Breast epithelium (tissue), 4 donors: ENCODE measurements around the gene TMEM9. TPM values are rescaled to one million over a fixed set of nuclear protein-coding genes. Genes with fewer than 3 reads are reported as not detected.

Source experiments
- DNase-seq, 2 donors: peaks; one replicate each; pipeline ENCODE4 v3.0.0-alpha.2; 2019; ENCODE audit warnings: low spot score in 2 of 2
- H3K27ac ChIP-seq, 2 donors: fragments of 200-600 bp; sonication (generic) in 1 of 2; one replicate each; pipeline ENCODE4 v1.5.1; 2016 to 2019; ENCODE audit warnings: mild to moderate bottlenecking in 1 of 2
- H3K27me3 ChIP-seq, 2 donors: fragments of 200-600 bp; sonication (generic) in 1 of 2; one replicate each; pipeline versions ENCODE4 v1.5.1 to v1.6.0; 2017 to 2019; ENCODE audit warnings: control low read depth in 1 of 2, mild to moderate bottlenecking in 1 of 2
- H3K36me3 ChIP-seq: fragments of 200-600 bp; one replicate; pipeline ENCODE4 v1.5.1; 2019
- H3K4me1 ChIP-seq, 2 donors: fragments of 200-600 bp; sonication (generic); one replicate each; pipeline ENCODE4 v1.5.1; 2016 to 2019; ENCODE audit warnings: control low read depth in 1 of 2
- H3K4me3 ChIP-seq, 3 donors: fragments of 200-600 bp; sonication (generic); 1 replicate in 2 of 3; 2 replicates in 1 of 3; pipeline ENCODE4 v1.5.1; 2016 to 2019; ENCODE audit warnings: mild to moderate bottlenecking in 3 of 3, moderate library complexity in 2 of 3
- H3K9me3 ChIP-seq, 2 donors: fragments of 200-600 bp; sonication (generic) in 1 of 2; one replicate each; pipeline ENCODE4 v1.5.1; 2016 to 2019; ENCODE audit warnings: control low read depth in 1 of 2
- CTCF ChIP-seq, 3 donors: fragments of 450-650 bp; IDR thresholded peaks; one replicate each; pipeline ENCODE4 v1.5.1; 2016 to 2017; ENCODE audit warnings: antibody characterized with exemption in 3 of 3, mild to moderate bottlenecking in 3 of 3, moderate library complexity in 3 of 3
- POLR2A ChIP-seq: fragments of 450-650 bp; IDR thresholded peaks from one replicate; pipeline ENCODE4 v1.6.1; 2016; ENCODE audit warnings: antibody characterized with exemption, mild to moderate bottlenecking, moderate library complexity
- POLR2AphosphoS5 ChIP-seq, 3 donors: sonication (generic); formaldehyde crosslinking; IDR thresholded peaks; one replicate each; pipeline ENCODE4 v1.6.1; 2017; ENCODE audit warnings: antibody characterized with exemption in 3 of 3
- intact Hi-C: fragments of 100-400 bp; cut with DNase I; formaldehyde crosslinking; loops from one replicate; pipeline ENCODE4 v1.15.1; 2023; ENCODE audit warnings: low total_unique reads
- total RNA-seq, 3 donors: library from RNA; depleted of rRNA; stranded (reverse); fragments of >200 nt; gene quantifications; one replicate each; pipeline ENCODE4 v1.1.0, GENCODE V29; 2016

Gene TMEM9
- total RNA-seq, 3 donors from 2014 or later, result 48.3 to 104 (median 99.8) TPM

DNA sequence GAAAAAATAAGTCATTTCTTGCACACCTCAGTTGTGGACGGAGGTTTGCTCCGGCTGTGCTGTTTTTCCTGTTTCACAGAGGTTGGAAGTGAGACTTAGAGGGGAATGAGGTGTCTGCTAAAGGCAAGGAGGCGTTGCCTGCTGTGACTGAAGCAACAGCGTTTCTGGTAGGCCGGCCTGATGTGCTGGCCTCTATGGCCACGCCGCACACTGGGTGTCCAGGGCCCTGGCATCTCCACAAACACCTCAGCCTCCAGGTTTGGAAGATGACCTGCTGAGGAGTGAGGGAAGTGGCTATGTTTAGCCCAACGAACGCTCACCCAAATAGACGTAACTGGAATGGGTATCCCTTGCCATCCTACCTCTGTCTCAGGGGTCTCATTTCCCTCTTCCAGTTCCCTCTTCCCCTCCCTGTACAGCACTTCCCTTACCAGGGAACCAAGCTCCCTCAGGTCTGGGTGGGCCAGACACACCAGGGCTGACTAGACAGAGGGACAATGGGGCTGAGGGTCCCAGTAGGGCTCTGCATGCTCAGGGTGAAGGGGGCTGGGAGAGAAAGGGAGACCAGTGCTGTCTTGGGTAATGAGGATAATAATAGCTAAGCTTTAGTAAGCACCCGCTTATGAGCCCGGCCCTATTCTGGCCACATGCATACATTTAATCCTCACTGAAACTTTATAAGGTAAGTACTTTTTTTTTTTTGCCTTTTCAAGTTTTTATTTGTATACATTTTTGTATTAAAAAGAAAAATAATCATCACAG, 53.9 kb downstream of the TMEM9 start:
- no peaks in the 10 kb centered on the region for H3K4me1 ChIP-seq
- TF ChIP-seq POLR2AphosphoS5 (IDR thresholded peaks at IDR 0.05), result no peak
- no peak for TF ChIP-seq POLR2A
- TF ChIP-seq CTCF (IDR thresholded peaks at IDR 0.05), result no peak
- H3K4me3 ChIP-seq, result no peak overlapping the region
- no peaks in the 10 kb centered on the region for H3K9me3 ChIP-seq
- H3K27ac ChIP-seq, result no peak overlapping the region
- DNase-seq, result no peak
- intact Hi-C loops, result no loop called here
- no peaks in the 10 kb centered on the region for H3K36me3 ChIP-seq
- H3K27me3 ChIP-seq, result no peaks in the 10 kb centered on the region

- Histone ChIP-seq H3K4me3 (no peak overlapping the region), H3K9me3 (no peaks in the 10 kb centered on the region), H3K27ac (no peak overlapping the region), H3K36me3 (no peaks in the 10 kb centered on the region), H3K4me1 (no peaks in the 10 kb centered on the region), H3K27me3 (no peaks in the 10 kb centered on the region)
- intact Hi-C loops, result no loop called here
- TF ChIP-seq POLR2AphosphoS5 (IDR thresholded peaks at IDR 0.05), result no peak
- DNase-seq, result no peak
Observed at GRCh38 chr1:201098992-201099677, 55.1 kb downstream of the TMEM9 start.

- H3K4me1 ChIP-seq, result no peaks in the 10 kb centered on the region
- H3K27me3 ChIP-seq, result no peaks in the 10 kb centered on the region
- H3K9me3 ChIP-seq, result no peaks in the 10 kb centered on the region
- DNase-seq, result no peak
- intact Hi-C loops, result no loop called here
- TF ChIP-seq CTCF (IDR thresholded peaks at IDR 0.05) (no peak), POLR2AphosphoS5 (IDR thresholded peaks at IDR 0.05) (no peak), POLR2A (no peak)
- no peaks in the 10 kb centered on the region for H3K36me3 ChIP-seq
- H3K4me3 ChIP-seq, result no peak overlapping the region
- H3K27ac ChIP-seq, result no peak overlapping the region
Observed at GRCh38 chr1:201096977-201097856, 57.1 kb downstream of the TMEM9 start.

GRCh38 chr1:201096041-201096461, 58.2 kb downstream of the TMEM9 start:
- intact Hi-C loops, result no loop called here
- Histone ChIP-seq H3K27me3 (no peaks in the 10 kb centered on the region), H3K27ac (no peak overlapping the region), H3K36me3 (no peaks in the 10 kb centered on the region), H3K4me3 (no peak overlapping the region), H3K4me1 (no peaks in the 10 kb centered on the region), H3K9me3 (no peaks in the 10 kb centered on the region)
- no peak for DNase-seq
- TF ChIP-seq CTCF (IDR thresholded peaks at IDR 0.05), result no peak
- TF ChIP-seq POLR2AphosphoS5 (IDR thresholded peaks at IDR 0.05), result no peak
- no peak for TF ChIP-seq POLR2A

- H3K9me3 ChIP-seq, result no peaks in the 10 kb centered on the region
- H3K36me3 ChIP-seq, result no peaks in the 10 kb centered on the region
- H3K4me3 ChIP-seq, result no peak overlapping the region
- DNase-seq, result no peak
- intact Hi-C loops, result no loop called here
- no peaks in the 10 kb centered on the region for H3K27me3 ChIP-seq
- H3K27ac ChIP-seq, result no peak overlapping the region
- TF ChIP-seq POLR2A (no peak), CTCF (IDR thresholded peaks at IDR 0.05) (no peak), POLR2AphosphoS5 (IDR thresholded peaks at IDR 0.05) (no peak)
- H3K4me1 ChIP-seq, result no peaks in the 10 kb centered on the region
Observed at GRCh38 chr1:201095581-201095980, 58.7 kb downstream of the TMEM9 start.
